Measurements from ENCODE around the gene RAPGEF6.

RAPGEF6 gene

GRCh38 chr5:131521252-131521651 is 113.8 kb downstream of the RAPGEF6 start:
- no peak overlapping the region for H3K4me2 ChIP-seq (ENCODE audit: low read length)
- no peaks in the 10 kb centered on the region for H3F3A ChIP-seq (ENCODE audit: control insufficient read depth, insufficient read depth)
- TF ChIP-seq EZH2phosphoT487 (IDR thresholded peaks at IDR 0.05; ENCODE audit: borderline replicate concordance, low read length) (no peak), CTCF (IDR thresholded peaks at IDR 0.05; ENCODE audit: low read depth, low read length, poor library complexity, severe bottlenecking) (no peak)
- H3K27ac ChIP-seq (ENCODE audit: low read depth, low read length), result no peak overlapping the region
- peaks cover 50% of the 10 kb centered on the region for H3K36me3 ChIP-seq (ENCODE audit: control insufficient read depth, low read length)
- no peaks in the 10 kb centered on the region for H4K20me1 ChIP-seq (ENCODE audit: control insufficient read depth, insufficient read depth, low read depth, low read length)
- H3K79me2 ChIP-seq (ENCODE audit: control insufficient read depth, low read length), result no peaks in the 10 kb centered on the region; the same call in none of the 2 replicates
- H3K4me1 ChIP-seq (ENCODE audit: control insufficient read depth, low read length), result peaks cover 16% of the 10 kb centered on the region
- no peaks in the 10 kb centered on the region for H3K9me3 ChIP-seq (ENCODE audit: control insufficient read depth, insufficient read depth, low read length)
- H3K9me2 ChIP-seq (replicated peaks; ENCODE audit: control insufficient read depth, low read length), result no peaks in the 10 kb centered on the region
- H3K4me3 ChIP-seq (ENCODE audit: low read length), result no peak overlapping the region
- no peaks in the 10 kb centered on the region for H3K27me3 ChIP-seq (ENCODE audit: control insufficient read depth, low read length)

GRCh38 chr5:131515348-131515747 is 119.7 kb downstream of the RAPGEF6 start:
- Histone ChIP-seq H4K20me1 (ENCODE audit: control insufficient read depth, insufficient read depth, low read depth, low read length) (no peaks in the 10 kb centered on the region), H3K9me3 (ENCODE audit: control insufficient read depth, insufficient read depth, low read length) (no peaks in the 10 kb centered on the region), H3K9me2 (replicated peaks; ENCODE audit: control insufficient read depth, low read length) (no peaks in the 10 kb centered on the region), H3K79me2 (ENCODE audit: control insufficient read depth, low read length) (no peaks in the 10 kb centered on the region), H3K4me1 (ENCODE audit: control insufficient read depth, low read length) (peaks cover 26% of the 10 kb centered on the region), H3K27ac (ENCODE audit: low read depth, low read length) (no peak overlapping the region), H3K27me3 (ENCODE audit: control insufficient read depth, low read length) (no peaks in the 10 kb centered on the region), H3F3A (ENCODE audit: control insufficient read depth, insufficient read depth) (no peaks in the 10 kb centered on the region), H3K4me2 (ENCODE audit: low read length) (peak overlapping the region; percentile 12; the same call in 1 of the 2 replicates), H3K36me3 (ENCODE audit: control insufficient read depth, low read length) (peaks cover 69% of the 10 kb centered on the region), H3K4me3 (ENCODE audit: low read length) (no peak overlapping the region)
- TF ChIP-seq CTCF (IDR thresholded peaks at IDR 0.05; ENCODE audit: low read depth, low read length, poor library complexity, severe bottlenecking), result no peak
- no peak for TF ChIP-seq EZH2phosphoT487 (IDR thresholded peaks at IDR 0.05; ENCODE audit: borderline replicate concordance, low read length)

GRCh38 chr5:131514316-131515283 is 120.4 kb downstream of the RAPGEF6 start:
- H3K27ac ChIP-seq (ENCODE audit: low read depth, low read length), result no peak overlapping the region
- no peaks in the 10 kb centered on the region for H3K9me3 ChIP-seq (ENCODE audit: control insufficient read depth, insufficient read depth, low read length)
- no peak overlapping the region for H3K4me3 ChIP-seq (ENCODE audit: low read length)
- H3K4me2 ChIP-seq (ENCODE audit: low read length), result peak overlapping the region; percentile 12; the same call in 1 of the 2 replicates
- no peaks in the 10 kb centered on the region for H3K9me2 ChIP-seq (replicated peaks; ENCODE audit: control insufficient read depth, low read length)
- no peaks in the 10 kb centered on the region for H3F3A ChIP-seq (ENCODE audit: control insufficient read depth, insufficient read depth)
- H4K20me1 ChIP-seq (ENCODE audit: control insufficient read depth, insufficient read depth, low read depth, low read length), result no peaks in the 10 kb centered on the region
- H3K27me3 ChIP-seq (ENCODE audit: control insufficient read depth, low read length), result no peaks in the 10 kb centered on the region
- TF ChIP-seq CTCF (IDR thresholded peaks at IDR 0.05; ENCODE audit: low read depth, low read length, poor library complexity, severe bottlenecking), result no peak
- no peak for TF ChIP-seq EZH2phosphoT487 (IDR thresholded peaks at IDR 0.05; ENCODE audit: borderline replicate concordance, low read length)
- peaks cover 26% of the 10 kb centered on the region for H3K4me1 ChIP-seq (ENCODE audit: control insufficient read depth, low read length)
- H3K36me3 ChIP-seq (ENCODE audit: control insufficient read depth, low read length), result peaks cover 71% of the 10 kb centered on the region
- no peaks in the 10 kb centered on the region for H3K79me2 ChIP-seq (ENCODE audit: control insufficient read depth, low read length)
